GM23338 (cell line): ENCODE measurements around the gene IL23R. TPM values are rescaled to one million over a fixed set of nuclear protein-coding genes. Genes with fewer than 3 reads are reported as not detected.

ENCODE experiments used
- ATAC-seq: fragments of 200-7000 bp; cut with Tn5 transposase; 3 replicates; pipeline ENCODE4 v1.9.1; 2020
- DNase-seq: peaks from one replicate; pipeline ENCODE4 v3.0.0-alpha.2; 2015; ENCODE audit warnings: low spot score
- H2AFZ ChIP-seq: fragments of 200-600 bp; sonication (generic); 2 replicates; pipeline ENCODE4 v1.8.0; 2016; ENCODE audit warnings: antibody characterized with exemption, mild to moderate bottlenecking, moderate library complexity
- H3F3A ChIP-seq: fragments of 200-600 bp; sonication (generic); replicated peaks from 2 replicates; pipeline ENCODE4 v1.8.0; 2017; ENCODE audit warnings: antibody characterized with exemption, mixed run types, low read depth
- H3K27ac ChIP-seq: fragments of 200-600 bp; sonication (generic); 2 replicates; pipeline ENCODE4 v1.6.1; 2016; ENCODE audit warnings: low read depth
- H3K27me3 ChIP-seq: fragments of 200-600 bp; sonication (generic); 2 replicates; pipeline ENCODE4 v1.8.0; 2016; ENCODE audit warnings: mild to moderate bottlenecking, mixed run types, moderate library complexity; ENCODE audit not compliant: insufficient read depth
- H3K36me3 ChIP-seq: fragments of 200-600 bp; sonication (generic); 2 replicates; pipeline ENCODE4 v1.8.0; 2016; ENCODE audit warnings: mild to moderate bottlenecking; ENCODE audit not compliant: insufficient read depth
- H3K4me1 ChIP-seq: fragments of 200-600 bp; sonication (generic); 2 replicates; pipeline ENCODE4 v1.8.0; 2016; ENCODE audit warnings: mild to moderate bottlenecking, moderate library complexity; ENCODE audit not compliant: insufficient read depth
- H3K4me2 ChIP-seq: fragments of 200-600 bp; sonication (generic); 2 replicates; pipeline ENCODE4 v1.7.1; 2017; ENCODE audit warnings: mixed run types
- H3K4me3 ChIP-seq: fragments of 200-600 bp; sonication (generic); 2 replicates; pipeline ENCODE4 v1.6.1; 2016; ENCODE audit warnings: mixed run types
- H3K79me2 ChIP-seq: fragments of 200-600 bp; sonication (generic); replicated peaks from 2 replicates; pipeline ENCODE4 v1.8.0; 2017; ENCODE audit warnings: mild to moderate bottlenecking; ENCODE audit not compliant: insufficient read depth
- H3K9me2 ChIP-seq: fragments of 200-600 bp; sonication (generic); 2 replicates; pipeline ENCODE4 v1.8.0; 2017; ENCODE audit not compliant: insufficient read depth
- H4K20me1 ChIP-seq: fragments of 200-600 bp; sonication (generic); replicated peaks from 2 replicates; pipeline ENCODE4 v1.8.0; 2017; ENCODE audit warnings: mild to moderate bottlenecking; ENCODE audit not compliant: insufficient read depth
- H3K27ac Mint-ChIP-seq: 2 replicates; pipeline ENCODE4 v1.8.0; 2020; ENCODE audit warnings: inconsistent platforms, mild to moderate bottlenecking, moderate library complexity, mixed read lengths
- H3K27me3 Mint-ChIP-seq: 3 replicates; pipeline ENCODE4 v1.8.0; 2022; ENCODE audit warnings: low read depth, mild to moderate bottlenecking, moderate library complexity, mixed read lengths, inconsistent platforms; ENCODE audit not compliant: insufficient read depth, poor library complexity
- H3K36me3 Mint-ChIP-seq: 3 replicates; pipeline ENCODE4 v1.8.0; 2021; ENCODE audit warnings: low read depth, mild to moderate bottlenecking, inconsistent platforms, moderate library complexity, mixed read lengths
- H3K4me1 Mint-ChIP-seq: 3 replicates; pipeline ENCODE4 v1.8.0; 2020; ENCODE audit warnings: mild to moderate bottlenecking, inconsistent platforms, mixed read lengths
- H3K4me3 Mint-ChIP-seq: 3 replicates; pipeline ENCODE4 v1.8.0; 2021; ENCODE audit warnings: moderate library complexity, mild to moderate bottlenecking, inconsistent platforms, mixed read lengths
- H3K9me3 Mint-ChIP-seq: 3 replicates; pipeline ENCODE4 v1.8.0; 2020; ENCODE audit warnings: moderate library complexity, mild to moderate bottlenecking, inconsistent platforms, mixed read lengths
- CREB1 ChIP-seq: fragments of 250-450 bp; sonication (Bioruptor Pico); IDR thresholded peaks from 2 replicates; pipeline ENCODE4 v1.5.0; 2020; ENCODE audit warnings: low read depth, mild to moderate bottlenecking, moderate library complexity
- EZH2 ChIP-seq: fragments of 200-600 bp; sonication (generic); IDR thresholded peaks from one replicate; pipeline ENCODE4 v1.8.0; 2017; ENCODE audit warnings: antibody characterized with exemption, mild to moderate bottlenecking, low read depth; ENCODE audit not compliant: unreplicated experiment
- EZH2phosphoT487 ChIP-seq: fragments of 200-600 bp; sonication (generic); IDR thresholded peaks from one replicate; pipeline ENCODE4 v1.8.1; 2018; ENCODE audit warnings: antibody characterized with exemption; ENCODE audit not compliant: unreplicated experiment
- JUNB ChIP-seq: IDR thresholded peaks from one replicate; pipeline ENCODE4 v1.6.1; 2016; ENCODE audit warnings: antibody characterized with exemption; ENCODE audit not compliant: unreplicated experiment
- NANOG ChIP-seq: IDR thresholded peaks from 2 replicates; pipeline ENCODE4 v1.6.1; 2016; ENCODE audit warnings: antibody characterized with exemption, borderline replicate concordance
- POLR2AphosphoS5 ChIP-seq: IDR thresholded peaks from 2 replicates; pipeline ENCODE4 v1.6.1; 2016; ENCODE audit warnings: antibody characterized with exemption, low read depth
- STAT1 ChIP-seq: IDR thresholded peaks from one replicate; pipeline ENCODE4 v1.6.1; 2016; ENCODE audit warnings: antibody characterized with exemption; ENCODE audit not compliant: unreplicated experiment
- ZNF114 ChIP-seq: fragments of 250-450 bp; sonication (Bioruptor Pico); IDR thresholded peaks from 2 replicates; pipeline ENCODE4 v1.5.0; 2020; ENCODE audit warnings: mild to moderate bottlenecking, moderate library complexity
- ZNF331 ChIP-seq: fragments of 250-450 bp; sonication (Bioruptor Pico); IDR thresholded peaks from 2 replicates; pipeline ENCODE4 v1.5.0; 2020; ENCODE audit warnings: low read depth, mild to moderate bottlenecking, moderate library complexity
- polyA plus RNA-seq: library from polyadenylated mRNA; unstranded; fragments of >200 nt; fragmentation: Nextera tagmentation; extraction: Ambion mirVana; gene quantifications from 2 replicates; pipeline ENCODE4 v1.2.1, GENCODE V29; 2016
- total RNA-seq: library from RNA; depleted of rRNA; stranded (reverse); fragments of >200 nt; shearing (Covaris generic); gene quantifications from 2 replicates; pipeline ENCODE4 v1.2.3, GENCODE V29; 2014
- TF ChIP-seq, protein P1 (sequence below), 2 experiments: fragments of 200-600 bp in 1 of 2; sonication (generic) in 1 of 2; conservative IDR thresholded peaks; 2 replicates each; pipeline versions ENCODE4 v1.5.1 to v1.6.1; 2016 to 2017; ENCODE audit warnings: antibody characterized with exemption in 2 of 2, low read depth in 2 of 2, mild to moderate bottlenecking in 2 of 2, moderate library complexity in 1 of 2
- TF ChIP-seq, protein P2 (sequence below): fragments of 250-450 bp; sonication (Bioruptor Pico); IDR thresholded peaks from 2 replicates; pipeline ENCODE4 v1.5.0; 2020; ENCODE audit warnings: mild to moderate bottlenecking, moderate library complexity
- TF ChIP-seq, protein P3 (sequence below): IDR thresholded peaks from one replicate; pipeline ENCODE4 v1.6.1; 2018; ENCODE audit warnings: antibody characterized with exemption; ENCODE audit not compliant: unreplicated experiment
- TF ChIP-seq, protein P4 (sequence below): IDR thresholded peaks from 2 replicates; pipeline ENCODE4 v1.6.1; 2016; ENCODE audit warnings: antibody characterized with exemption

The IL23R gene
- total and polyA plus RNA-seq, 2 experiments from 2014 or later: not detected

DNA sequence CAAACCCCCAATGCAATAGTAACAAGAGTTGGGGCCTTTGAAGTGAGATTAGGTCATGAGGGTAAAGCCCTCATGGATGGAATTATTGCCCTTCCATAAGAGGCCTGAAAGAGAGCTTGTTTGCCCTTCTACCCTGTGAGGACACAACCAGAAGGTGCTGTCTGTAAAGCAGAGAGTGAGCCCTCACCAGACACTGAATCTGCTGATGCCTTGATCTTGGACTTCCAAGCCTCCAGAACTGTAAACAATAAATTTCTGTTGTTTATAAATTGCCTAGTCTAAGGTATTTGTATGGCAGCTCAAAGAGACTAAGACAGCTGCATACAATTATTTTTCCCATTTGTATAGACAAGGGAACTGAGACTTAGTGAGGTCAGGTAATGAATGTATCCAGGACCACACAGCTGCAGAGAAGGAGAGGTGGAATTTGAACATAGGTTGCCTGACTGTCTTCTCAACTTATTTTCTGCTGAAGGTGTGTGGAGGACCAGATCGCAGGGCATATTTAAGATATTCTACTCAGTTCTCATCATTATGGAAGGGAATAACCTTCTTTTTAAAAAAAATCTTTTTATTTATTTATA lies 18.7 kb downstream of the IL23R start:
- Histone ChIP-seq H3K27me3 (no peaks in the 10 kb centered on the region), H3K9me2 (no peaks in the 10 kb centered on the region; the same call in 1 of the 2 replicates), H4K20me1 (no peaks in the 10 kb centered on the region), H3K4me2 (no peak overlapping the region), H2AFZ (no peak overlapping the region), H3F3A (no peaks in the 10 kb centered on the region), H3K4me3 (no peak overlapping the region), H3K36me3 (no peaks in the 10 kb centered on the region), H3K4me1 (no peaks in the 10 kb centered on the region), H3K79me2 (no peaks in the 10 kb centered on the region), H3K27ac (no peak overlapping the region)
- no peaks in the 10 kb centered on the region for H3K27me3 Mint-ChIP-seq
- H3K4me3 Mint-ChIP-seq: no peak overlapping the region
- ATAC-seq: no peak
- H3K4me1 Mint-ChIP-seq: no peaks in the 10 kb centered on the region
- TF ChIP-seq, protein P1, sequence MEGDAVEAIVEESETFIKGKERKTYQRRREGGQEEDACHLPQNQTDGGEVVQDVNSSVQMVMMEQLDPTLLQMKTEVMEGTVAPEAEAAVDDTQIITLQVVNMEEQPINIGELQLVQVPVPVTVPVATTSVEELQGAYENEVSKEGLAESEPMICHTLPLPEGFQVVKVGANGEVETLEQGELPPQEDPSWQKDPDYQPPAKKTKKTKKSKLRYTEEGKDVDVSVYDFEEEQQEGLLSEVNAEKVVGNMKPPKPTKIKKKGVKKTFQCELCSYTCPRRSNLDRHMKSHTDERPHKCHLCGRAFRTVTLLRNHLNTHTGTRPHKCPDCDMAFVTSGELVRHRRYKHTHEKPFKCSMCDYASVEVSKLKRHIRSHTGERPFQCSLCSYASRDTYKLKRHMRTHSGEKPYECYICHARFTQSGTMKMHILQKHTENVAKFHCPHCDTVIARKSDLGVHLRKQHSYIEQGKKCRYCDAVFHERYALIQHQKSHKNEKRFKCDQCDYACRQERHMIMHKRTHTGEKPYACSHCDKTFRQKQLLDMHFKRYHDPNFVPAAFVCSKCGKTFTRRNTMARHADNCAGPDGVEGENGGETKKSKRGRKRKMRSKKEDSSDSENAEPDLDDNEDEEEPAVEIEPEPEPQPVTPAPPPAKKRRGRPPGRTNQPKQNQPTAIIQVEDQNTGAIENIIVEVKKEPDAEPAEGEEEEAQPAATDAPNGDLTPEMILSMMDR (conservative IDR thresholded peaks at IDR 0.05; ENCODE audit: low read depth in 2 of 2): no peak
- TF ChIP-seq, protein P2, sequence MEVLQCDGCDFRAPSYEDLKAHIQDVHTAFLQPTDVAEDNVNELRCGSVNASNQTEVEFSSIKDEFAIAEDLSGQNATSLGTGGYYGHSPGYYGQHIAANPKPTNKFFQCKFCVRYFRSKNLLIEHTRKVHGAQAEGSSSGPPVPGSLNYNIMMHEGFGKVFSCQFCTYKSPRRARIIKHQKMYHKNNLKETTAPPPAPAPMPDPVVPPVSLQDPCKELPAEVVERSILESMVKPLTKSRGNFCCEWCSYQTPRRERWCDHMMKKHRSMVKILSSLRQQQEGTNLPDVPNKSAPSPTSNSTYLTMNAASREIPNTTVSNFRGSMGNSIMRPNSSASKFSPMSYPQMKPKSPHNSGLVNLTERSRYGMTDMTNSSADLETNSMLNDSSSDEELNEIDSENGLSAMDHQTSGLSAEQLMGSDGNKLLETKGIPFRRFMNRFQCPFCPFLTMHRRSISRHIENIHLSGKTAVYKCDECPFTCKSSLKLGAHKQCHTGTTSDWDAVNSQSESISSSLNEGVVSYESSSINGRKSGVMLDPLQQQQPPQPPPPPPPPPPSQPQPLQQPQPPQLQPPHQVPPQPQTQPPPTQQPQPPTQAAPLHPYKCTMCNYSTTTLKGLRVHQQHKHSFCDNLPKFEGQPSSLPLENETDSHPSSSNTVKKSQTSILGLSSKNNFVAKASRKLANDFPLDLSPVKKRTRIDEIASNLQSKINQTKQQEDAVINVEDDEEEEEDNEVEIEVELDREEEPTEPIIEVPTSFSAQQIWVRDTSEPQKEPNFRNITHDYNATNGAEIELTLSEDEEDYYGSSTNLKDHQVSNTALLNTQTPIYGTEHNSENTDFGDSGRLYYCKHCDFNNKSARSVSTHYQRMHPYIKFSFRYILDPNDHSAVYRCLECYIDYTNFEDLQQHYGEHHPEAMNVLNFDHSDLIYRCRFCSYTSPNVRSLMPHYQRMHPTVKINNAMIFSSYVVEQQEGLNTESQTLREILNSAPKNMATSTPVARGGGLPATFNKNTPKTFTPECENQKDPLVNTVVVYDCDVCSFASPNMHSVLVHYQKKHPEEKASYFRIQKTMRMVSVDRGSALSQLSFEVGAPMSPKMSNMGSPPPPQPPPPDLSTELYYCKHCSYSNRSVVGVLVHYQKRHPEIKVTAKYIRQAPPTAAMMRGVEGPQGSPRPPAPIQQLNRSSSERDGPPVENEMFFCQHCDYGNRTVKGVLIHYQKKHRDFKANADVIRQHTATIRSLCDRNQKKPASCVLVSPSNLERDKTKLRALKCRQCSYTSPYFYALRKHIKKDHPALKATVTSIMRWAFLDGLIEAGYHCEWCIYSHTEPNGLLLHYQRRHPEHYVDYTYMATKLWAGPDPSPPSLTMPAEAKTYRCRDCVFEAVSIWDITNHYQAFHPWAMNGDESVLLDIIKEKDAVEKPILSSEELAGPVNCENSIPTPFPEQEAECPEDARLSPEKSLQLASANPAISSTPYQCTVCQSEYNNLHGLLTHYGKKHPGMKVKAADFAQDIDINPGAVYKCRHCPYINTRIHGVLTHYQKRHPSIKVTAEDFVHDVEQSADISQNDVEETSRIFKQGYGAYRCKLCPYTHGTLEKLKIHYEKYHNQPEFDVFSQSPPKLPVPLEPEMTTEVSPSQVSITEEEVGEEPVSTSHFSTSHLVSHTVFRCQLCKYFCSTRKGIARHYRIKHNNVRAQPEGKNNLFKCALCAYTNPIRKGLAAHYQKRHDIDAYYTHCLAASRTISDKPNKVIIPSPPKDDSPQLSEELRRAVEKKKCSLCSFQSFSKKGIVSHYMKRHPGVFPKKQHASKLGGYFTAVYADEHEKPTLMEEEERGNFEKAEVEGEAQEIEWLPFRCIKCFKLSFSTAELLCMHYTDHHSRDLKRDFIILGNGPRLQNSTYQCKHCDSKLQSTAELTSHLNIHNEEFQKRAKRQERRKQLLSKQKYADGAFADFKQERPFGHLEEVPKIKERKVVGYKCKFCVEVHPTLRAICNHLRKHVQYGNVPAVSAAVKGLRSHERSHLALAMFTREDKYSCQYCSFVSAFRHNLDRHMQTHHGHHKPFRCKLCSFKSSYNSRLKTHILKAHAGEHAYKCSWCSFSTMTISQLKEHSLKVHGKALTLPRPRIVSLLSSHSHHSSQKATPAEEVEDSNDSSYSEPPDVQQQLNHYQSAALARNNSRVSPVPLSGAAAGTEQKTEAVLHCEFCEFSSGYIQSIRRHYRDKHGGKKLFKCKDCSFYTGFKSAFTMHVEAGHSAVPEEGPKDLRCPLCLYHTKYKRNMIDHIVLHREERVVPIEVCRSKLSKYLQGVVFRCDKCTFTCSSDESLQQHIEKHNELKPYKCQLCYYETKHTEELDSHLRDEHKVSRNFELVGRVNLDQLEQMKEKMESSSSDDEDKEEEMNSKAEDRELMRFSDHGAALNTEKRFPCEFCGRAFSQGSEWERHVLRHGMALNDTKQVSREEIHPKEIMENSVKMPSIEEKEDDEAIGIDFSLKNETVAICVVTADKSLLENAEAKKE (CRISPR knock-in tag): no peak
- TF ChIP-seq JUNB (no peak), CREB1 (CRISPR knock-in tag) (no peak), NANOG (no peak), ZNF114 (no peak), POLR2AphosphoS5 (no peak), STAT1 (no peak), EZH2 (no peak), EZH2phosphoT487 (no peak), ZNF331 (CRISPR knock-in tag) (no peak)
- TF ChIP-seq, protein P3, sequence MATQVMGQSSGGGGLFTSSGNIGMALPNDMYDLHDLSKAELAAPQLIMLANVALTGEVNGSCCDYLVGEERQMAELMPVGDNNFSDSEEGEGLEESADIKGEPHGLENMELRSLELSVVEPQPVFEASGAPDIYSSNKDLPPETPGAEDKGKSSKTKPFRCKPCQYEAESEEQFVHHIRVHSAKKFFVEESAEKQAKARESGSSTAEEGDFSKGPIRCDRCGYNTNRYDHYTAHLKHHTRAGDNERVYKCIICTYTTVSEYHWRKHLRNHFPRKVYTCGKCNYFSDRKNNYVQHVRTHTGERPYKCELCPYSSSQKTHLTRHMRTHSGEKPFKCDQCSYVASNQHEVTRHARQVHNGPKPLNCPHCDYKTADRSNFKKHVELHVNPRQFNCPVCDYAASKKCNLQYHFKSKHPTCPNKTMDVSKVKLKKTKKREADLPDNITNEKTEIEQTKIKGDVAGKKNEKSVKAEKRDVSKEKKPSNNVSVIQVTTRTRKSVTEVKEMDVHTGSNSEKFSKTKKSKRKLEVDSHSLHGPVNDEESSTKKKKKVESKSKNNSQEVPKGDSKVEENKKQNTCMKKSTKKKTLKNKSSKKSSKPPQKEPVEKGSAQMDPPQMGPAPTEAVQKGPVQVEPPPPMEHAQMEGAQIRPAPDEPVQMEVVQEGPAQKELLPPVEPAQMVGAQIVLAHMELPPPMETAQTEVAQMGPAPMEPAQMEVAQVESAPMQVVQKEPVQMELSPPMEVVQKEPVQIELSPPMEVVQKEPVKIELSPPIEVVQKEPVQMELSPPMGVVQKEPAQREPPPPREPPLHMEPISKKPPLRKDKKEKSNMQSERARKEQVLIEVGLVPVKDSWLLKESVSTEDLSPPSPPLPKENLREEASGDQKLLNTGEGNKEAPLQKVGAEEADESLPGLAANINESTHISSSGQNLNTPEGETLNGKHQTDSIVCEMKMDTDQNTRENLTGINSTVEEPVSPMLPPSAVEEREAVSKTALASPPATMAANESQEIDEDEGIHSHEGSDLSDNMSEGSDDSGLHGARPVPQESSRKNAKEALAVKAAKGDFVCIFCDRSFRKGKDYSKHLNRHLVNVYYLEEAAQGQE: no peak
- TF ChIP-seq, protein P4, sequence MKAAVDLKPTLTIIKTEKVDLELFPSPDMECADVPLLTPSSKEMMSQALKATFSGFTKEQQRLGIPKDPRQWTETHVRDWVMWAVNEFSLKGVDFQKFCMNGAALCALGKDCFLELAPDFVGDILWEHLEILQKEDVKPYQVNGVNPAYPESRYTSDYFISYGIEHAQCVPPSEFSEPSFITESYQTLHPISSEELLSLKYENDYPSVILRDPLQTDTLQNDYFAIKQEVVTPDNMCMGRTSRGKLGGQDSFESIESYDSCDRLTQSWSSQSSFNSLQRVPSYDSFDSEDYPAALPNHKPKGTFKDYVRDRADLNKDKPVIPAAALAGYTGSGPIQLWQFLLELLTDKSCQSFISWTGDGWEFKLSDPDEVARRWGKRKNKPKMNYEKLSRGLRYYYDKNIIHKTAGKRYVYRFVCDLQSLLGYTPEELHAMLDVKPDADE: no peak
- no peaks in the 10 kb centered on the region; the same call in 2 of the 3 replicates for H3K36me3 Mint-ChIP-seq
- H3K27ac Mint-ChIP-seq: no peak overlapping the region
- H3K9me3 Mint-ChIP-seq: peaks cover 12% of the 10 kb centered on the region
- DNase-seq: no peak
